HG03442 (cell line): Measurements from ENCODE around the gene PDZD7.

ENCODE experiments used
- ATAC-seq: cut with Tn5 transposase; IDR thresholded peaks from one replicate; pipeline ENCODE4 v1.9.1; 2021; ENCODE audit warnings: mild to moderate bottlenecking, moderate library complexity; ENCODE audit not compliant: unreplicated experiment

The PDZD7 gene

DNA sequence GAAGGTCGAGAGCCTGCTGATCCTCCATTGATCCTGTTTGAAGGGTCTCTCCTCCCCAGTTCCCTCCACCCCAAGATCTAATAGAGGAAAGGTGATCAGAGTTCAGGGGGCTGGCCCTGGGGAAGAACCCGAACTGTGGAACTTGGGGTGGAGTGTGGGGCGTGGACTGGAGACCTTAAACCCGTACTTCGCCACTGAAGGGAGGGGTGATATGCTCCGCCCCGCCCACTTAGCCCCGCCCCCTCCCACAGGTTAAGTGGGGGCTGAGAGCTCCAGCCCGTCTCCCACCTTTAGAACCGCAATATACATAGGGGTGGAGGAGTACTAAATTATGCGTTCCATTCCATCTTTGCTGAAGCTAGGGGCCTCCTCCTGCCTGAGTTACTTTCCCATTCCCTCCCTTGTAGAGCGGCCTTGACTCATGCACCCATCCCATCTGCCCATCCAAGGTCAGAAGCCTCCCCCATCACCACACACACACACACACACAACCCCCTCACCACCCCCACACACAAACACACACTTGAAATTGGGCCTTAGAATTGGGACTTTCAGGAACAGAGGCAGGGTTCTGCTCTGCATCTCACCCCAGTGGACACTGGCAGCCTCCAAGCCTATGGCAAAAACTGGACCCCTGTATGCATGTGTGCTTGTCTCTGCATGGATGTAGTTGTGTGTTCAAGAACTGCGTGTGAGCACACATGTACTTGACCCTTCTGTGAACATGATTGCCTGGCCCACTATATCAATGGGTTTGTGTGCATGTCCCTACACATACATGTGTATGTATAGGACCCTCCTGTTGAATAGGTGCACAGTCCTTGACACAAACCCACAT lies 60.6 kb downstream of the PDZD7 start:
- no peak for ATAC-seq

DNA sequence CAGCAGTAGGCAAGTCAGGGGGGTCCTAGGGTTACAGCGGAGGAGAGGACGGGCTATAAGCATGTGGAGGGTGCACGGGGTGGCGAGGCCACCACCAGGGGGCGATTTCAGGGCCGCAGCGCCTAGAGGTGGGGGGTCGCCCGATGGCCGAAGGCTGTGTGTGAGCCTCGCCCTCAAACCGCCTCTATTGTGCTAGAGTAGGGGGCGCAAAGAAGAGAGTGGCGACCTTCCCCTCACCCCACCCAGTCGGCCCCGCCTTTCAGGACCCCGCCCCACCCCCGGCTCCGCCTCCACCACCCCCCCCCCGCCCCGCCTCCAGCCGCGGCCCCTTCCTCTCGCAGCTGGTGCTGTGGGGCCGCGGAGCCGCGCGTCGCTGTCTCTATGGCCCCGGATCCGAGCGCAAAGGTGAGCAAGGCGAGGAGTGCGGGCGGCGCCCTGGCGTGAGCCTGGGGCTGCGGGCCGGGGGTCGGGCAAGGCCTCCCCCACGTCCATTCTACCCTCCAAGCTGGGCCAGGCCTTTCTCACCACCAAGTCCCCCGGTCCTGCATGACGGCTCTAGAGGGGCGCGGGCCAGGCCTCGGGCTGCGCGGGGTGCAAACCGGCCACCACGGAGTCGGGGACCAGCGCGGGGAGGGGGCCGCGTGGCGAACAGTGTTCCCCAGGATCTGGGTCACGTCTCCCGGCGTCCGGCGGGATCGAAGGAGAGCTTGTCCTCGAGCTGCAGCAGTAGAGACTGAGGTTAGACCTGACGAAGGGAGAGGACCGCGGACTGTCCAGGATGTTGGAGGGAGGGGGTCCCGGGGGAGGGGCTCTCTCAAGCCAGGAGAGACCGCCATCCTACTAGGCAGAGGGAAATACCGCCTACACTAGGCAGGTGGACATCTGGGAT lies 61.5 kb downstream of the PDZD7 start, which contains the start of gene SEMA4G:
TSS of gene SEMA4G (plus strand) at position 318 of the 889 bp plus-strand sequence. CDS start 3,409 bp downstream, outside the sequence.
- no peak for ATAC-seq

DNA sequence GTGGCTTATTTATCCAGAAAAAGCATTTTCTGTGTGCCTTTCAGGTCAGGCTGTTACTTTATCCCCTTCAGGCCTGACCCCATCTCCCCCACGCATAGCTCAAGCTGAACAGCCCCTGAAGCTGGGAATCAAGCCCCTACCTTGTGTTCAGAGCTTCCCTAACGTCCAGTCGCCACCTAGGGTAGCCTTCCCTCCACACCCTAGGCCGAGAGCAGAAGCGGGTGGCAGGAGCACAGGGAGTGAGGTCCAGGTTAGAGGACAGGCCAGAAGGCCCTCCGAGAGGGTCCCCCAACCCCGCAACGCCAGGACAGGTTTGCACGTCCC lies 62.1 kb downstream of the PDZD7 start:
- ATAC-seq = no peak

DNA sequence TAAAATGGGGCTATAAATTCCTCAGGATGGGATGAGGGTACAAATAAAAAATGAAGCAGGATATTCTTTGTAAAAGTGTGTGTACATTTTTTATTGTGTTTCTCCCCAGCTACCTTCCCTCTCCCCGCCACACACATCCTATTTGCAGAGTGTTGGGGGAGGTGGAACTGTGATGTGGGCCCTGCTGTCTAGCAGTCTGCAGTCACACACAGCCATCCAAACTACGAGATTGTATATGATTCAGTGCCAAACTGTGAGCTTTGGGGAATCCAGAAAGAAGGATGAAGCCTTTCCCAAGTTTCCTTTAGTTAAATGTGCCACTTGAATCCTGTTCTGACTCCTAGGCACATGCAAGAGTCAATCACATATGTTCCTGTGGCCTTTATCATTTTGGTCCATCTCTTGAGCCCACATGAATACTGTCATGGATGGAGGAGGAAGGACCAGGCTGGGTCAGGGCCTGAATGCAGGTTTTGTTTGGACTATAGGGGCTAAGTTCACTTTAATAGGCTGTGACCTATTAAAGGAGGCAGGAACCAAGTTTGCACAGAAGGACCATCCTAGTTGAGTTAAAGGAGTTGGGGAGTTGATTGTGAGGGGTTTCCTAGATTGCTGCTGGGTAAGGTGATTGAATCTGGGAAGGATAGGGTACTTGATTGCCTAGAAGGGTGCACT lies 62.7 kb downstream of the PDZD7 start:
- no peak for ATAC-seq

DNA sequence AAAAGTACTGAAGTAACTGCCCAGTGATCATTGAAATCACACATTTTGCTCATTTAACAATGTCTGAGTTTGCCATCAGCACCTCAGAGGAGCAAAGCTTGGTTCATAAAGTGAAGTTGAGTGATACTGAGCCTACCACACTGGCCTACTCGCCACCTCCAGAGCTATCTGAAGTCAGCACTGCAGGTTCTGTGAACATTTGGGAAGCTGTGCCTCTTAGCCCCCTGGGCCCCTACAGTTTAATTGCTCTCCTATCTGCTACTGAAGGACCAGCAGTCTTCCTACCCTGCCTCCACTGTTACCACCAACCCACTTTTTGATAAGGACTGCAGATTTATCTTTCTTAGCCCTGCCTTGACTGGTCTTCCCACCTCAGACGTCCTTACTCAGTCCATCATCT lies 63.6 kb downstream of the PDZD7 start:
- ATAC-seq = no peak

DNA sequence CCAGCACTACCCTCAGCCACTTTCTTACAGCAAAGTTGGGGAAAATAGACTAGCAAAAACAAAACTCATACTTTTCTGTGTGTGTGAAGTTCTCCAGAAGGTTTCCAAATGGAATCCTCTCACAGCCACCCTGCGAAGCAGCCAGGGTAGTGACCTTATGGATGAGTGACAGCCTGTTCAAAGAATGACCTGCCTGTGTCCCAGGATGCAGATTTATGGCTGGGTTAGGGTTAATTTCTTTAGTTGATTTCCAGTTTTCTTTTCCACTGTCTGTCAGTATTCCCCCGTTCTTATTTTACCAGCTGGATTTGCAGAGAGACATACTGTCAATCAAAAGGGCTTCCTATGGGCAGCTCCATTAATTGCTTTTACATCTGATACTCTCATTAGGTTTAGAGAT lies 64.0 kb downstream of the PDZD7 start:
- no peak for ATAC-seq

DNA sequence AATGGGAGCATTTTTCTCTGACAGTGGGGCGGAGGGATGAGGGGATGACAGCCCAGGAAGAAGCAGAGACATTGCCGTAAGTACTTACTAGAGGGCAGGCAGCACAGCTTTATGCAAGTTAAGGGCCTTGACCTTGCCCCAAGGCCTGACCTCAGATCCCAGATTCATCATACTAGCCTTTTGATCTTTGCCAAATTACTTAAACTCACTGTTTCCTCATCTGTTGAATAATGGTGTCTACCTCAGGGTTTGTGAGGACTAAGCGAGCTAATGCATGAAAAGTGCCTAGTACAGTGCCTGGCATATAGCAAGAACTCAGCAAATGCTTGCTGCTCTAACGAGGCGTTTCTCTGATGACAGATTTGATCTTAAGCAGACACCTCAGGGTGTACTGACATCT lies 65.1 kb downstream of the PDZD7 start:
- no peak for ATAC-seq

DNA sequence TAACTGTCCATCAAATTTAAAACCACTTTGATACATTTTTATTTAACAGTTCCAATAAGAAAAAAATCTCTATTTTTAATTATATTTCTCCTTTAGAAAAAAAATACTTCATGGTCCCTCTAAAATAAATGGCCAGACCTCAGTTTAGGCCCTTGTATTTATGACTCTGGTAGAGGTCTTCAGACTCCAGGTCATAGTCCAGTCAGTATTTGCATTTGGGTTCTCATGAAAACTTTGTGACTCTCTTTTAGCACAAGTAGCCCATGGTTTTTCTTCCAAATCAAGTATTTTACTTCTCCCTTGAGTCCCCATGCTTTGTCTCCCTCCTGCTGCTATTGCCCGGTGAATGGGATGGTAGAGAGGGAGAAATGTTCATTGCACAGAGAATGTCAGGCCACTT lies 67.1 kb downstream of the PDZD7 start:
- no peak for ATAC-seq

DNA sequence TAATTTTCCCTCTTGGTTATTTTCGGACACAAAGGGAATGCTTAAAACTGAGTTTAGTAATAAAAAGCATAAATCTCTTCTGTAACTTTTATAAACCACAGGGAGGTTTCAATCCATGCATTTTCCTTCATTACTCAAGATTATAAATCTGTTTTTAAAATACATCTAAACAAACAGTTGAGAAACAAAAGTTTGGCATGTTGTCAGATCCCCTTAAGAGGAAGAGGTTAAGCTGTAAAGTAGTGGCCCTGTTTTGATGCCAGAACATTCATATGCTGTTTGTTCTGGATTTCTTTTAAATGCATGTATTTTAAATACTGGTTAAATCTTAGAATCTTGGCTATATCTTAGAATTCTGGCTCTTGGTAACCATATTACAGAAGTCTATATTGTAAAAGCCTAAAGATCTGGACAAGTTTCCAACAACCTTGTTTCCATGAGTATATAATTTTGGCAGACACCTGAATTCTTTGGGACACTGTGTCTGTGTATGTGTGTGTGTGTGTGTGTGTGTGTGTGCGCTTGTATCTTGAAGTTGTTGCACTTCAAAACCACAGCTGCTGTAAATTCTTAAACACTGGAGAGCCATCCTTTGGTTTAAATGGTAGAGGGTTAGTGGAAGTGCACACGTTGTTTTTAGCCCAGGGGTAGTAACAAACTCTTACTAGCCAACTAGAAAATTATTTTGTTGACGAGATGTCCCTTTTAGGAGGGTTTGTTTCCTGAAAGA lies 68.4 kb downstream of the PDZD7 start:
- ATAC-seq = no peak

DNA sequence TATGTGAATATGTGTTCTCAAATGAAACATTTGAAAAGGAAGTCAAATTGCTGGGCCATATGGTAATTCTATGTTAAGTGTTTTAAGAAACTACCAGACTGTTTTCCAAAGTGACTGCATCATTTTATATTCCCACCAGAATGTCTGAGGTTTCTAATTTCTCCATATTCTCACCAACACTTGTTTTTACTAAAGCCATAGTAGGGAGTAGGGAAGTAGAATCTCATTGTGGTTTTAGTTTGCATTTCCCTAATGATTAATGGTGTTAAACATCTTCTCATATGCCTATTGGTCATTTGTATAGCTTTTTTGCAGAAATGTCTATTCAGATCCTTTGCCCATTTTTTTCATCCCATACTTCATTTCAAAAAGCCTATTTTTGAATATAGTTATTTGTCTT lies 70.7 kb downstream of the PDZD7 start:
- no peak for ATAC-seq
